KOPT-K1 (cell line): ENCODE results near the gene ZNF462.

Experiments used
- H3K27ac ChIP-seq: fragments of 200-600 bp; sonication (generic); 2 replicates; pipeline ENCODE4 v1.5.1; 2016; ENCODE audit warnings: antibody characterized with exemption, mild to moderate bottlenecking, low read depth, low read length; ENCODE audit not compliant: poor library complexity, severe bottlenecking
- H3K36me3 ChIP-seq: fragments of 200-600 bp; sonication (generic); 2 replicates; pipeline ENCODE4 v1.5.1; 2017; ENCODE audit warnings: antibody characterized with exemption, mild to moderate bottlenecking, low read length, moderate library complexity; ENCODE audit not compliant: insufficient read depth
- H3K9me3 ChIP-seq: fragments of 200-600 bp; sonication (generic); 2 replicates; pipeline ENCODE4 v1.5.1; 2017; ENCODE audit warnings: antibody characterized with exemption, low read length, mild to moderate bottlenecking; ENCODE audit not compliant: insufficient read depth, poor library complexity, severe bottlenecking

The ZNF462 gene

GRCh38 chr9:106874031-106874430 is 11.1 kb downstream of the ZNF462 start:
- Histone ChIP-seq H3K36me3 (no peaks in the 10 kb centered on the region), H3K27ac (no peak overlapping the region), H3K9me3 (no peaks in the 10 kb centered on the region)

- H3K27ac ChIP-seq = no peak overlapping the region
- H3K36me3 ChIP-seq = no peaks in the 10 kb centered on the region
- H3K9me3 ChIP-seq = no peaks in the 10 kb centered on the region
Observed at GRCh38 chr9:106874652-106875051, 11.7 kb downstream of the ZNF462 start.

- Histone ChIP-seq H3K36me3 (no peaks in the 10 kb centered on the region), H3K27ac (no peak overlapping the region), H3K9me3 (no peaks in the 10 kb centered on the region)
Observed at GRCh38 chr9:106875529-106875928, 12.6 kb downstream of the ZNF462 start.

DNA sequence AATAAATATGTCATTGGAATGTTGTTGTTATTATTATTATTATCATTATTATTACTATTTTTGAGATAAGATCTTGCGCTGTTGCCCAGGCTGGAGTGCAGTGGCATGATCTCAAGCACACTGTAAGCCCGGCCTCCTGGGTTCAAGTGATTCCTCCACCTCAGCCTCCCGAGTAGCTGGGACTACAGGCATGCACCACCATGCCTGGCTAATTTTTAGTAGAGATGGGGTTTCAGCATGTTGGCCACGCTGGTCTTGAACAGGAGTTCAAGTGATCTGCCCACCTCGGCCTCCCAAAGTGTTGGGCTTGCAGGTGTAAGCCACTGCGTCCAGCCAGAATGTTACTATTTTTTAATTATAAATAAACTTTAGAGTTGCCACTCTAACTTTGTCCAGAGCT is 14.4 kb downstream of the ZNF462 start:
- no peak overlapping the region for H3K27ac ChIP-seq
- H3K9me3 ChIP-seq = no peaks in the 10 kb centered on the region
- H3K36me3 ChIP-seq = no peaks in the 10 kb centered on the region

GRCh38 chr9:106878081-106878837 is 15.3 kb downstream of the ZNF462 start:
- Histone ChIP-seq H3K9me3 (no peaks in the 10 kb centered on the region), H3K36me3 (no peaks in the 10 kb centered on the region), H3K27ac (no peak overlapping the region)

- Histone ChIP-seq H3K9me3 (no peaks in the 10 kb centered on the region), H3K27ac (no peak overlapping the region), H3K36me3 (no peaks in the 10 kb centered on the region)
Observed at GRCh38 chr9:106878934-106879333, 16.0 kb downstream of the ZNF462 start.

- Histone ChIP-seq H3K27ac (no peak overlapping the region), H3K36me3 (no peaks in the 10 kb centered on the region), H3K9me3 (no peaks in the 10 kb centered on the region)
Observed at GRCh38 chr9:106879439-106879882, 16.5 kb downstream of the ZNF462 start.

DNA sequence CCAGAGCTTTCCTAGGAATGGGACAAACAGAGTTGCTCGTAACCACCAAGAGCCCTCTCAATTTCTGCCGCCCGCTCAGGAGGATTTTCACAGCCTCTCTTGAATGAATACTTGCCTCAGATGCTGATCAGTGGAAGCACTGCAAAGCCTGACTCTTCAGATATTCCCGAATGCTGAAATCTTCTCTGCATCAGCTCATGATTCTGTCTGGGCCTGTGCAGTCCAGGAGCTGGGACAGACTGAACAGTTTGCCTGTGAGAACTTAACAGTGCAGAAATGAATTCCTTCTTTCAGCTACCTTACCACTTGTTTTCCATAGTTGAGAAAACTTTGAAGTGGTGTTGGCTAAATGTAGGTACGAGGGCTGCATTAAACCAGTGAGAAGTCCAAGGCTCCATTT is 17.1 kb downstream of the ZNF462 start:
- no peak overlapping the region for H3K27ac ChIP-seq
- no peaks in the 10 kb centered on the region for H3K9me3 ChIP-seq
- no peaks in the 10 kb centered on the region for H3K36me3 ChIP-seq

DNA sequence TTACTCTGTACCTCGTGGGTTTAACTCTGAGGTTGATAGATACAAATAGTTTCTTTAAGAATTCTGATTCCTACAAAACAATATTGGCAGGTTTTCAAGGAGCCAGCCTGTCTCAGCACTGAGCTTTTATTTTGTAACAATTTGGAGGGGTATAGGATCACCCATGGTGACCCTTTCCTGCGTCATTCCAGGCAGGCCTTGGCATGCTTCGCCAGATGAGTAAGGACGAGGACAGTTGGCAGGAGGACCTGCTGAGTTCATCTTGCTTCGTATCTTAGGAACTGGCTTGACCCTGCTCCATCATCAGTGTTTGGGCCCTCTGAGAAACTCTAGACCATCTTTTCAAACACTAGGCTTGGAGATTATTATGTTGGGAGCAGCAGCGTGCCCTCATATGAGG is 17.9 kb downstream of the ZNF462 start:
- H3K9me3 ChIP-seq = no peaks in the 10 kb centered on the region
- H3K27ac ChIP-seq = no peak overlapping the region
- H3K36me3 ChIP-seq = no peaks in the 10 kb centered on the region

DNA sequence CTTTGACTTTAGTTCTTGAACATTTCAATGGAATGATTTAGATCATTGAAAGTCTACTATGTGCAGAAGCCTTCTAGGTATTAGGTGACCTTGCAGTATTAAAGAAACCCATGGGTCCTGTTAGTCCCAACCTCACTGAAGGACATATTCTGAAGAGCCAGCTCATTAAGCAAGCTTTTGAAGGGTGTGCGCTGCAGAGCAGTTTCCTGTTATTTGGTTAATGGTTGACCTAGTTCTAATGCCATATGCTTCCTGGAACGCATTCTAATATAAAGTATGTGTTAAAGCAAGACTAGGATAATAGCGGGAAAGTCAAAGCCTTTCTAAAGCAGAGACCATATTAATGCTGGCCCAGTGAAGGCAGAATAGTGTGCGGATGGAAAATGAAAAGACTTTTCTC is 20.1 kb downstream of the ZNF462 start:
- H3K36me3 ChIP-seq = no peaks in the 10 kb centered on the region
- H3K27ac ChIP-seq = no peak overlapping the region
- H3K9me3 ChIP-seq = no peaks in the 10 kb centered on the region

DNA sequence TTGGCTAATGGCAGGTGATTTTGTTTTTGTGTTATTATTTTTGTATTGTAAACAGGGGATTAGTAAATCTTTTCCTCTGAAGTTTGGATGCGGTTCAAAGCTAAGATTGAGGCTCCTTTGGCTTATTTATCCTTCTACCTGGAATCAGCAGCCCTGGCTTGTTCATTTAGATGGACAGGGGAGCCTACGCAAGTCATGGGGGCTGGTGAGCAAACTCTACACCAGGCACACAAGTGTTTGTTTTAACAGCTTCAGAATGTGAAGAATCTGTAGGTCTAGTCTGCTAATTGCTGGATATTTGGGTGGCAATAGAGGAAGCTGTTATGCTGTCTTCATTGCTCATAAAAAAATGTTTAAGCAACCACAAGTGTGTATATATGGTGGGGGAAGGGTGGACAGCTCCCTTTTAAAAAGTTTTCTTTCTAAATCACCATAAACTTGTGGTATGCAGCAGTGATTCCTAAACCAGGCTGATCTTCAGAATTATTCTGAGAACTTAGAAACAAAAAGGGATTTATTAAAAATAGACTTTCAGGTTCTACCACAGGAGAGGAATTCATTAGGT is 20.7 kb downstream of the ZNF462 start:
- Histone ChIP-seq H3K27ac (no peak overlapping the region), H3K9me3 (no peaks in the 10 kb centered on the region), H3K36me3 (no peaks in the 10 kb centered on the region)

DNA sequence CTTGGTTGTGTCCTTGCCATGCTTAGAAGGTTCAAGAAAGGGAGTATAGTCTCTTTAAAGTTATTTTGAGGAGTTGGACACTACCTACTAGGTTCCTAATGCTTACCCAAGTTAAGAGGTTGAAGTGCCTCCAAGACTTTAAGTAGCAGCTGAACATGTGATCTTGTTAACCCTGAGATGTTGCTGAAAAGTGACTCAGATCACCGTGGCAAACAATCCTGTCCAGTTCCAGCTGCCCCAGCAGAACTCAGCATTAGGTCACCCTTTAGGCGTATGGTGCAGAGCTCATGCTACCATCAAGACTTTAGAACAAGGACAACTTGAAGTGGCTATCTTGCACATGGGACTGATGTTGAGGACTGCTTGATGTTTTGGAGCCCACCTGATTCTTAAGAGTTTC is 22.5 kb downstream of the ZNF462 start:
- H3K36me3 ChIP-seq = no peaks in the 10 kb centered on the region
- no peak overlapping the region for H3K27ac ChIP-seq
- no peaks in the 10 kb centered on the region for H3K9me3 ChIP-seq

DNA sequence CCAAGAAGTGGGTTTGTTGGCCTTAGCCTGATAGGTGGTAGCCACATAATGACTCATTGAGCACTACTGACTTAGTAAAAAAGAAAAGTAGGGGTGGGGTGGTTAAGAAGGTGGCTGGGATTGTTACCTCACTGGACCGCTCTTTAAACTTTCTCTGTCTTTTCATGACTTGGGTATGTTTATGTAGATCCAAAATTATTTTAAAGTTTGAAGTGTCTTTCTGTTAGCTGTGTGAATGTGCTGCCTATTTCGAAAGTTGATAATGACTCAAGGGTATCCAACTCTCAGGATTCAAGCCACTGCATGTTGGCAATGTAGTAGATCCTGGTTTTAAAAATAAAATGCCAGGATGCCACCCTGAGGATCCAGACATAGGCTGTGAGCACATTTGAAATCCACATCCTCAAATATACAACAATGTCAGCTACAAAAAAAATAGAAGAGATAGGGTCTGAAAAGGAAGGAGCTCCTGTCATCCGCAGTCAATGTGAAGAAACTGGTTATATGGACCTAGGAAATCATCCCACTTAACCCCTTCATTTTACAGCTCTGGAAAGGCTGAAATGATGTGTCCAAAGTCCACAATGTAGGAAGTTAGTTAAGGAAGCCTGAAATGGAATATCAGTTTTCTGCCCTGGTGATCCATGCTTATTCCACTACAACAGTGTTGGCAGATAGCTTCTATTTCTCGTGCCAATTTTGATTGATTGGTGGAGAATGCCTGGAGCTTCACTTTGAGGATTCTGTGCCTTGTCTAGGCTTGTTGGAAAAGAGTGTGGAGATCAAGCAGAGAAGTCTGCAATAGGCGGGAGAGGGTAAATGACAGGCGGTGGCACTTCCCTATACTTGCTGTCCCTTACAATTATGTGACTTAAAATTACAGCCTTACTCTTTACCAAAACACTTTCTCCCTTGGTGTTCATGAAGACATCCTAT is 23.4 kb downstream of the ZNF462 start:
- Histone ChIP-seq H3K27ac (no peak overlapping the region), H3K9me3 (no peaks in the 10 kb centered on the region), H3K36me3 (no peaks in the 10 kb centered on the region)

- no peaks in the 10 kb centered on the region for H3K36me3 ChIP-seq
- no peaks in the 10 kb centered on the region for H3K9me3 ChIP-seq
- no peak overlapping the region for H3K27ac ChIP-seq
Observed at GRCh38 chr9:106887066-106887465, 24.1 kb downstream of the ZNF462 start.

GRCh38 chr9:106889061-106889590 is 26.2 kb downstream of the ZNF462 start:
- Histone ChIP-seq H3K9me3 (no peaks in the 10 kb centered on the region), H3K27ac (no peak overlapping the region)

More at GRCh38 chr9:106889061-106889590, 26.2 kb downstream of the ZNF462 start:
- no peaks in the 10 kb centered on the region for H3K36me3 ChIP-seq
